Measurements from ENCODE around the gene PAQR8. TPM values are rescaled to one million over a fixed set of nuclear protein-coding genes. Genes with fewer than 3 reads are reported as not detected.

The PAQR8 gene
- total RNA-seq, 1 experiment from 2014 or later: 3.6 TPM

- no TSS peak for BruUV-seq (replicated peaks)
- H3K4me3 ChIP-seq (ENCODE audit: low read depth in 2 of 2, low read length in 2 of 2): no peak overlapping the region
- H3K27ac ChIP-seq (ENCODE audit: low read length): no peak overlapping the region
- no peaks in the 10 kb centered on the region for H3K9me3 ChIP-seq (ENCODE audit: control insufficient read depth, insufficient read depth, low read depth, low read length)
- no peaks in the 10 kb centered on the region for H3K36me3 ChIP-seq (ENCODE audit: control insufficient read depth, insufficient read depth, low read length)
- no peak for ATAC-seq
- intact Hi-C loops (cut with micrococcal nuclease; ENCODE audit: unreplicated experiment): no loop called here
- H3K4me1 ChIP-seq (ENCODE audit: control insufficient read depth, insufficient read depth, low read length): no peaks in the 10 kb centered on the region
- ChIA-PET POLR2A (no interaction called here), CTCF (no interaction called here)
- TF ChIP-seq CTCF (IDR thresholded peaks at IDR 0.05) (no peak), SIN3A (IDR thresholded peaks at IDR 0.05; ENCODE audit: borderline replicate concordance, insufficient read depth, low read depth, low read length) (no peak), POLR2AphosphoS5 (IDR thresholded peaks at IDR 0.05; ENCODE audit: low read depth, low read length) (no peak), REST (IDR thresholded peaks at IDR 0.05; ENCODE audit: insufficient read depth in 1 of 2, low read depth in 2 of 2, low read length in 1 of 2) (no peak), TCF7L2 (IDR thresholded peaks at IDR 0.05; ENCODE audit: low read depth, low read length) (no peak)
- in situ Hi-C loops (cut with HindIII; ENCODE audit: low pct_unique_long_range_greater_than_20kb, low sequenced_read_pairs): loop anchor here (10.0 kb wide), 1 partner anchor 125 kb away; the partner anchor contains the start of gene MCM3
- no peaks in the 10 kb centered on the region for H3K27me3 ChIP-seq (ENCODE audit: control insufficient read depth, insufficient read depth, low read length)
- no peak for DNase-seq (ENCODE audit: low read depth, low spot score)
These were observed 47.5 kb downstream of the PAQR8 start for GRCh38 chr6:52409499-52409898.

GRCh38 chr6:52410979-52411378 lies 49.0 kb downstream of the PAQR8 start:
- intact Hi-C loops (cut with micrococcal nuclease; ENCODE audit: unreplicated experiment): no loop called here
- no TSS peak for BruUV-seq (replicated peaks)
- peaks cover 7% of the 10 kb centered on the region for H3K4me1 ChIP-seq (ENCODE audit: control insufficient read depth, insufficient read depth, low read length)
- H3K4me3 ChIP-seq (ENCODE audit: low read depth in 2 of 2, low read length in 2 of 2): no peak overlapping the region
- CTCF ChIA-PET: no interaction called here
- in situ Hi-C loops (cut with HindIII; ENCODE audit: low pct_unique_long_range_greater_than_20kb, low sequenced_read_pairs): no loop called here
- no peaks in the 10 kb centered on the region for H3K36me3 ChIP-seq (ENCODE audit: control insufficient read depth, insufficient read depth, low read length)
- H3K27me3 ChIP-seq (ENCODE audit: control insufficient read depth, insufficient read depth, low read length): no peaks in the 10 kb centered on the region
- no peak for TF ChIP-seq SIN3A (IDR thresholded peaks at IDR 0.05; ENCODE audit: borderline replicate concordance, insufficient read depth, low read depth, low read length)
- no peak for TF ChIP-seq POLR2AphosphoS5 (IDR thresholded peaks at IDR 0.05; ENCODE audit: low read depth, low read length)
- TF ChIP-seq REST (IDR thresholded peaks at IDR 0.05; ENCODE audit: insufficient read depth in 1 of 2, low read depth in 2 of 2, low read length in 1 of 2): no peak
- DNase-seq (ENCODE audit: low read depth, low spot score): no peak
- no peaks in the 10 kb centered on the region for H3K9me3 ChIP-seq (ENCODE audit: control insufficient read depth, insufficient read depth, low read depth, low read length)
- H3K27ac ChIP-seq (ENCODE audit: low read length): no peak overlapping the region
- POLR2A ChIA-PET: no interaction called here
- no peak for ATAC-seq

All from Panc1 (cell line).